ENCODE data around the gene HMGXB3. TPM values are rescaled to one million over a fixed set of nuclear protein-coding genes. Genes with fewer than 3 reads are reported as not detected.

HMGXB3 gene
- total RNA-seq, 1 experiment from 2014 or later = 67.8 TPM

GRCh38 chr5:149953436-149954121 lies 47.0 kb upstream of the HMGXB3 start:
- H3K36me3 Mint-ChIP-seq (ENCODE audit: insufficient read depth, unreplicated experiment) = no peaks in the 10 kb centered on the region
- peaks cover 26% of the 10 kb centered on the region for H3K4me1 Mint-ChIP-seq (ENCODE audit: insufficient read depth, unreplicated experiment)
- ChIA-PET CTCF (interaction anchor here (0.6 to 29.3 kb wide), 4 partner anchors 8 to 345 kb away, joined by 3 to 1621 read pairs (median 17); partner anchors contain the start of gene SLC26A2), POLR2A (interaction anchor here (0.6 to 1.8 kb wide), 3 partner anchors 18 to 114 kb away, joined by 4 to 6 read pairs (median 5); no protein-coding TSS in a partner anchor)
- no peaks in the 10 kb centered on the region for H3K27me3 Mint-ChIP-seq (ENCODE audit: insufficient read depth, unreplicated experiment)
- BruUV-seq (replicated peaks) = no TSS peak
- intact Hi-C loops (cut with micrococcal nuclease) = no loop called here
- no peak overlapping the region for H3K27ac Mint-ChIP-seq (ENCODE audit: low read depth, unreplicated experiment)
- H3K4me3 Mint-ChIP-seq (ENCODE audit: unreplicated experiment) = no peak overlapping the region
- DNase-seq (ENCODE audit: unreplicated experiment) = no peak
- H3K9me3 Mint-ChIP-seq (ENCODE audit: unreplicated experiment) = no peaks in the 10 kb centered on the region
- no peak for TF ChIP-seq CTCF (IDR thresholded peaks at IDR 0.05; ENCODE audit: unreplicated experiment)

DNA sequence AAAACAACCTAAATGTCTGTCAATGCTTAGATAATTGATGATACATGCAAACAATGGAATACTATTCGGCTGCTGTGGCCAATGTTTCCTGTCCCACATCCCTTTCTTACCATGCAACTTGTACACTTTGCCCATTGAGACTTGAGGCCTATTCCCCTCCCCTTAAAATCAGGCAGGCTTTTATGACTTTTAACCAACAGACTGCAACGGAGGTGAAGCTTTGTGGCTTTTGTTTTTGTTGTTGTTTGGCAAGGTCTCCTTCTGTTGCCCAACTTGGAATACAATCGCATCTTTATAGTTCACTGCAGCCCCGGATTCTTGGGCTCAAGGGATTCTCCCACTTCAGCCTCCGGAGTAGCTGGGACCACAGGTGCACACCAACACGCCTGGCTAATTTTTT lies 45.7 kb upstream of the HMGXB3 start:
- no peak overlapping the region for H3K4me3 Mint-ChIP-seq (ENCODE audit: unreplicated experiment)
- CTCF ChIA-PET = interaction anchor here (0.7 to 29.3 kb wide), 6 partner anchors 15 to 878 kb away, joined by 3 to 1621 read pairs (median 4); no protein-coding TSS in a partner anchor
- no peak overlapping the region for H3K27ac Mint-ChIP-seq (ENCODE audit: low read depth, unreplicated experiment)
- intact Hi-C loops (cut with micrococcal nuclease) = no loop called here
- no TSS peak for BruUV-seq (replicated peaks)
- POLR2A ChIA-PET = interaction anchor here (0.6 to 1.8 kb wide), 2 partner anchors 9 to 19 kb away, joined by 4 to 6 read pairs; no protein-coding TSS in a partner anchor
- H3K9me3 Mint-ChIP-seq (ENCODE audit: unreplicated experiment) = no peaks in the 10 kb centered on the region
- H3K4me1 Mint-ChIP-seq (ENCODE audit: insufficient read depth, unreplicated experiment) = peaks cover 22% of the 10 kb centered on the region
- H3K36me3 Mint-ChIP-seq (ENCODE audit: insufficient read depth, unreplicated experiment) = no peaks in the 10 kb centered on the region
- no peaks in the 10 kb centered on the region for H3K27me3 Mint-ChIP-seq (ENCODE audit: insufficient read depth, unreplicated experiment)
- no peak for DNase-seq (ENCODE audit: unreplicated experiment)
- no peak for TF ChIP-seq CTCF (IDR thresholded peaks at IDR 0.05; ENCODE audit: unreplicated experiment)

DNA sequence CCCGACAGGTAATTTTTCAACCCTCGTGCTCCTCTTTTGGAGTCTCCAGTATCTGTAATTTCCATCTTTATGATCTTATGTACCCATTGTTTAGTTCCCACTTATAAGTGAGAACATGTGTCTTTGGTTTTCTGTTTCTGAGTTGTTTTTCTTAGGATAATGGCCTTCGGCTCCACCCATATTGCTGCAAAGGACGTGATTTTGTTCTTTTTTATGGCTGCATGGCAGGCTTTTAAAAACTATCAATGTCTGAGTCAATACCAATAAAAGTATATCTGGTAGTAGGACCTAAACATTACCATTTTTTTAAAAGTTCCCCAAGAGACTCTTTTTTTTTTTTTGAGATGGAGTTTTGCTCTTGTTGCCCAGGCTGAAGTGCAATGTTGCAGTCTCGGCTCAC lies 43.9 kb upstream of the HMGXB3 start:
- peaks cover 7% of the 10 kb centered on the region for H3K36me3 Mint-ChIP-seq (ENCODE audit: insufficient read depth, unreplicated experiment)
- no peaks in the 10 kb centered on the region for H3K9me3 Mint-ChIP-seq (ENCODE audit: unreplicated experiment)
- H3K27ac Mint-ChIP-seq (ENCODE audit: low read depth, unreplicated experiment) = no peak overlapping the region
- BruUV-seq (replicated peaks) = no TSS peak
- DNase-seq (ENCODE audit: unreplicated experiment) = no peak
- H3K4me3 Mint-ChIP-seq (ENCODE audit: unreplicated experiment) = no peak overlapping the region
- H3K4me1 Mint-ChIP-seq (ENCODE audit: insufficient read depth, unreplicated experiment) = peaks cover 26% of the 10 kb centered on the region
- ChIA-PET POLR2A (interaction anchor here (1.2 to 8.2 kb wide), 3 partner anchors 10 to 101 kb away, joined by 3 to 186 read pairs (median 51); partner anchors contain the start of gene PDE6A), CTCF (interaction anchor here (0.6 to 29.3 kb wide), 7 partner anchors 8 to 340 kb away, joined by 3 to 1621 read pairs (median 80); no protein-coding TSS in a partner anchor)
- TF ChIP-seq CTCF (IDR thresholded peaks at IDR 0.05; ENCODE audit: unreplicated experiment) = no peak
- intact Hi-C loops (cut with micrococcal nuclease) = no loop called here
- H3K27me3 Mint-ChIP-seq (ENCODE audit: insufficient read depth, unreplicated experiment) = no peaks in the 10 kb centered on the region

- ChIA-PET POLR2A (interaction anchor here (1.2 to 8.2 kb wide), 7 partner anchors 12 to 119 kb away, joined by 4 to 186 read pairs (median 58); partner anchors contain the start of gene PDE6A), CTCF (interaction anchor here (0.8 to 29.3 kb wide), 17 partner anchors 7 to 321 kb away, joined by 3 to 1621 read pairs (median 17); no protein-coding TSS in a partner anchor)
- BruUV-seq (replicated peaks) = no TSS peak
- no peak overlapping the region for H3K4me3 Mint-ChIP-seq (ENCODE audit: unreplicated experiment)
- TF ChIP-seq CTCF (IDR thresholded peaks at IDR 0.05; ENCODE audit: unreplicated experiment) = no peak
- H3K9me3 Mint-ChIP-seq (ENCODE audit: unreplicated experiment) = no peaks in the 10 kb centered on the region
- peaks cover 33% of the 10 kb centered on the region for H3K4me1 Mint-ChIP-seq (ENCODE audit: insufficient read depth, unreplicated experiment)
- H3K36me3 Mint-ChIP-seq (ENCODE audit: insufficient read depth, unreplicated experiment) = peaks cover 17% of the 10 kb centered on the region
- no peak overlapping the region for H3K27ac Mint-ChIP-seq (ENCODE audit: low read depth, unreplicated experiment)
- intact Hi-C loops (cut with micrococcal nuclease) = no loop called here
- H3K27me3 Mint-ChIP-seq (ENCODE audit: insufficient read depth, unreplicated experiment) = no peaks in the 10 kb centered on the region
- DNase-seq (ENCODE audit: unreplicated experiment) = no peak
Observed at GRCh38 chr5:149957855-149958254, 42.7 kb upstream of the HMGXB3 start.
